GM19438 (cell line): Measurements from ENCODE around the gene BORA.
"Not testable (repeated sequence)": the region's sequence is repeated elsewhere in the genome, so short reads cannot be mapped to it uniquely, and the experiment has no call there.

ENCODE experiments used
- ATAC-seq: cut with Tn5 transposase; IDR thresholded peaks from one replicate; pipeline ENCODE4 v1.9.1; 2021; ENCODE audit warnings: low read depth; ENCODE audit not compliant: unreplicated experiment

The BORA gene

GRCh38 chr13:72760189-72760588, 32.5 kb downstream of the BORA start:
- ATAC-seq, result no peak

DNA sequence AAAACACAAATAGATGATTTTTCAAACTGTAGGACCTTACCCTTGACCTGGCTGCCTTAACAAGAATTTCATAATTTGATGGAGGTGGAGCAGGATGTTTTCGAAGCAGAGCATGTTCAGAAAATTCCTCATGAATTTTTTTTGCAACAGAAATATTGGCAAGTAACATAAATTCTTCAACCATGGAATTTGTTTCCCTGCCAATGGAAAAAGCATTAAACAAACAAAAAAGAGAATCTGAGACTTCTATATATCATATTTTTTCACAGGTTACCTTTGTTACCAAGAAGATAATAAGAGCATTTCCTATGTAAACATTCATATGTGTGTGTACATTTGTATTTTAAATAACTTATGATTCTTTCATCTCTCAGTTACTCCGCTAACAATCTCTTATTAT, 35.7 kb downstream of the BORA start:
- ATAC-seq, result no peak

DNA sequence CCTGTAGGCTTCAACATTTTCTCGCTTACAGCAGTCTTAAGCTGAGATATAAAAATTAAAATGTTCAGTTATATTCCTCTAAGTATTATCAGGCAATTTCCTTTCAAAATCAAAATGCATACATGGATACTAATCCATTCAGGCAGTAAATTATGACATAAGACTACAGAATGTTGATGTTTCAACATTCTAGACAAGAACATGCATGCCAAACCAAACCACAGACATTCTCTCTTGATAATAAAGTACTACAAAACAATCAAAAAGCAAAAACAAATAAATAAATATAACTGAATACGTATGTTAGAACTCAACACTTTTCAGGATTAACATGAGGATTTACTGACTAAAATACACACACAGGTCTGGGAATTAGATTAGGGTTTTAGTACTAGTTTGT, 46.3 kb downstream of the BORA start:
- no peak for ATAC-seq

DNA sequence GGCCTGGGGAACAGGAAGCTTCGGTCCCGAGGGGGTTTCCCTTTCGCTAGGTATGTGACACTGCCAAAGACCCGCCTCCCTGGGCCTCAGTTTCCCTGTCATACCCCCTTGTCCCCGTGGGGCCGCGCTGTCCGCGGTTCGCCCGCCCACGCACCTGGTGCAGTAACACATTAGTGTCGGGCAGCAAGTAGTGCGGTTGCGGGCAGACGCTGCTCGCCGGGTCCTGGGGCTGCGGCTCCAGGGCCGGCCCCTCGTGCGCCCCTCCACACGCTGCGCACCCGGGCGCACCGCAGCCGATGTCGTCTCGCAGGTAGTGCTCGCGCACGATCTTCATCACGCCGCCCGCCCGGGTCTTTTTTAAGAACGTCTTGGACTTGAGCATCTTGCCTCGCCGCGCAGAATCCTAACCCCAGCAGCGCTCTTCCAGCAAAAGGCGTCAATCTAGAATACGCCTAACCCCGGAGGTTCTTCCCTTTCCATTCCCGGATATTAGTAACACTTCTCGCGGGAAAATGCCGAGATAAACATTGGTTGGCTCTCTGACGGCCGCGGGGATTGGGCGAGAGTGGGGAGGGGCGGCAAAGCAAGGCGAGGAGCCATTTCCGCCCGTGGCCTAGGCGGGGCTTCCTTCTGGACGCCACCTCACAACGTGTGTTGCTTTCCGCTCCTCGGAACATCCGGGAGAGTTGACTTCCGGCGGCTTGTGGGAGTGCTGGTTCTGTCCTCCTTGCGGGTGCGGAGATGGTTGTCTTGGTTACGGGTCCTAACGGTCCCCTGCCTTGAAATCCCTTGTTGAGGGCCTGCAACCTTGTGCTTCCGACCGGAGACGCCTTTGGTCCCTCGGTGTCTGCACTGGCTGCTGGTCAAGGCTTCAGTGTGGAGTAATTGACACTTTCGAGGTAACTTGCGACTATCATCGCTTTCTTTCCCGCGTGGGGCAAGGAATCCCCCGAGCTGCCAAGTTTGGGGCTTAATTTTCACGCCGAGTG, 54.0 kb downstream of the BORA start, which contains the start of the genes DIS3 and PIBF1:
Gene DIS3, minus strand, starts transcription at position 450 of the 989 bp plus-strand sequence. Its CDS starts 68 bp downstream, at position 382.
Gene PIBF1, plus strand, starts transcription at position 683 of the 989 bp plus-strand sequence. CDS start 1,337 bp downstream, outside the sequence.
- peak; percentile 97 for ATAC-seq

- no peak for ATAC-seq
Measured at GRCh38 chr13:72782717-72783116, 55.0 kb downstream of the BORA start.

GRCh38 chr13:72784679-72785078, 57.0 kb downstream of the BORA start:
- not testable (repeated sequence) for ATAC-seq

DNA sequence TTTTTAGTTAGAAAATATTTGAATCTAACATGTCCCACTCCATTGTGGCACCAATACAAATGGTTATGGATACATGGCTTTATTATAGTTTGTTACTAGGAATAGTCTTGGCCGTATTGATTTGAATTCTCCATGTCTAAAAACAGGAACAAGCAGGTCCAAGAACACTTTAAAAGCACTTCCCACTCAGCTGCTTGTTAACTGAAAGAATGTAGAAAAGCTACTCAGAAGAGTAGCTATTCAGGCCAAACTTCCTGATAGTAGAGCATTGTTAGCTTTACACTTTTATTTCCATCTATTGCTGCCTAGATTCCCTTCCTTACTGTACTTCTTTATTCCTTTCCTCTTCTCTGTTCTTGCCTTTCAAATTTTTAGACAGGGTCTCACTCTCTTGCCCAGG, 61.1 kb downstream of the BORA start:
- ATAC-seq, result no peak

DNA sequence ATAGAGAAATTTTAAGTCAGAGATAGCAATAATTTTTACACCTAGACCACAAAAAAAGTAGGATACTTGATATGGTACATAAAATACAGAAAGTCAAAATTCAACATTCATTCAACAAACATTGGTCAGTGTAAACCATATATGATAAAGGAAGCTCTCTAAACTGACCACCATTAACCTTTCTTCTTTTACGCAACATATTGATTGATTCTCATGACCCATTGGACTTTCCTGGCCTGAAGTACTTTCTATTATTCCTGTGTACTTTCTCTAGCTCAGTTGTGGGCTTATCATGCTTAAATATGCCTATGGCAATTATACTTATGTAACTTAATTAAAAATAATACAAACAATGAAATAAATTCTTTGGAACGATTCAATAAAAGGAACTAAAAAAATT, 64.9 kb downstream of the BORA start:
- ATAC-seq, result no peak

GRCh38 chr13:72798817-72799216, 71.1 kb downstream of the BORA start:
- no peak for ATAC-seq

GRCh38 chr13:72804301-72804700, 76.6 kb downstream of the BORA start:
- ATAC-seq, result no peak
